ENCODE results near the gene SPANXN4.

The SPANXN4 gene

GRCh38 chrX:143025628-143026027 lies at the start of gene SPANXN4:
Gene SPANXN4 (plus strand): TSS chrX:143025928. CDS start chrX:143026015, 87 bp downstream.
- no peak for DNase-seq

DNA sequence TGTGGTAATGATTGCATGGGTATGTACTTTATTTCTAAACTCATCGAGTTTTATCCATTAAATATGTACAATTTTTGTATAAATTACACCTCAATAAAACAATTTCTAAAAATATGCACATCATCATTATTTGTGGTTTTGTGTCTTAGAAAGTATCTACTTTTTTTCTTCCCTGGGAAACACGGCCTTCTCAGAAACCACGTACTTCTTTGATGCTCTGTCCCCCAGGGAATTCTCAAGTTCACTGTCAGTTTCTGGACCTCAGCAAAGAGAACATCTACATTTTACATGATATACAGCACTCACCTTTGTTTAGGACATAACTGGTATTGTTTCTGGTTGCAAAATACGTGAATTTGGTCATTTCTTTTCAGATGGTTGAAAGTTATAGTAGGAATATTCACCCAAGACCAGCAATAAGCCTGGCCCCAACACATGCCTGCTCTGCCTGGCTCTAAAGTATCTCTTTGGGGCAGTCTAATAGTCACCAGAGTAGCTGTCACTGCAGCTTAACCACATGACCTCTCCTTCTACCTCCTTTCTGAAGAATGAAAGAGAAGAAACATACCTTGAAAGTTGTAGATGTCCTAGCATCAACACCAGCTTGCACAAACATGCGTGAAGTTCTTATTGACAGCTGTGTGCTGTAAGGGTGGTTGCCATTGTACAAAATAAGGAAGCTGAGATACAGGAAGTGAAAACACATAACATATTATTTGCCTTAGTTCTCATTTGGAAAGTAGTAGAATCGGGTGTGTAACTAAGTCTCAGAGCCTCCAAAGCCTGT lies 48.4 kb upstream of the SPANXN4 start:
- DNase-seq: no peak

GRCh38 chrX:142978130-142978684 lies 47.5 kb upstream of the SPANXN4 start:
- DNase-seq: no peak

DNA sequence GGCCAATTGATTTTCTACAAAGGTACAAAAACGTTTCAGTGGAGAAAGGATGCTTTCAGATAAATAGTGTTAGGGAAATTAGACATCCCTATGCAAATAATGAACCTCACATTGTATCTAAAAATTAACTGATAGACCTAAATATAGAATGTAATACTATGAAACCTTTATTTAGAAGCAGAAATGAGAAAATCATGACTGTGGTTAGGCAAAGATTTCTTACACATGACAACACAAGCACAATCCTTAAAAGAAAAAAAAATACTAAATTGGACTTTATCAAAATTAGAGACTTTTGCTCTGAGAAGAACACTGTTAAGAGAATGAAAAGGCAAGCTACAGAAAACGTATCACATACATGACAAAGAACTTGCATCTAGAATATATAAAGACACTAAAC lies 43.0 kb upstream of the SPANXN4 start:
- DNase-seq: no peak

DNA sequence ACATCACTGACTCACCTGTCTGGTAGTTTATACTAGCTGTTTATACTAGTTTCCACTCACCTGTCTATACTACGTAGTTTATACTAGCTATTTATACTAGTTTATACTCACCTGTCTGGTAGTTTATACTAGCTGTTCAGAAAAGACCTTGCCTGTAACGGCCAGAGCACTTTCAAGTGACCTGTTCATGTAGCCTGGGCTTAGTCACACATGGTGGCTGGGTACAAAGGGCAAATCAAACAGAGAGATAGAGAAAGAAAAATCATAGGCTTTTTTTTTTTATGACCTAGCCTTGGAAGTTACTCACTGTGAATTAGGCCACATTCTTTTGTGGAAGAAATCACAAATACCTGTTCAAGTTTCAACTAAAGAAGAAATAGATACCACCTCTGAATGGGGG lies 30.7 kb upstream of the SPANXN4 start:
- no peak for DNase-seq

DNA sequence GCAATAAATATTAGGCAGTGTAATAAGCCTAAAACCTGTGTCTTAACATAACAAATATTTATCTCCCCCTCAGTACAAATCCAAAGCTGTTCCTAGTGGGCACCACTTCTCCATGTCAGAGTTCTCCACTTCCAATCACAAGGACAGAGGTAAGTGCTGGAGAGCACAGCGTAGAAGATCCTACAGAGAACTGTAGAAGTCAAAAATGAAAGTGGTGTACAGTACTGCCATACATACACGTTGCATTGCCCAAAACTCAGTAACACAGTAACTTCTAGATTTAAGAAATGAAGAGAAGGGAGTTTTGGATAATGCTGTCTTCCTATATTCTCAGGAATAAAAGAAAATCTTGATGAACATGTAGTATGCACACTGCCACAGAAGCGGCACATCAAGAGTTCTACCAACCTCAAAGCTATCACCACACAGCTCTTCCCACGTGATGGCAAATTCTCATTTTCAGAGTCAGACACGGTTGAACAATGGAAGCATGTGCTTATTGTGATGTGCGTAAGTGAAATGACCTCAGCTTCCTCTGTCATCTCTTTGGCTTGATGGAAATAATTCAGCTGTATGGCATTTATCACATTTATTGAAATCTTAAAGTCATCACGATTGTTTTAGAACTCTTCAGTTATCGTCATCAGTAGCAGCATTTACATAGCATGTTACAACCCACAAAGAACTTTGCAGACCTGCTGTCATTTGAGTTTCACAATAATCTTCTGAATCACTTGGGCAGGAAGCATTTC lies 27.1 kb upstream of the SPANXN4 start:
- no peak for DNase-seq

- DNase-seq: no peak
These were observed 26.5 kb upstream of the SPANXN4 start for GRCh38 chrX:142999199-142999701.

GRCh38 chrX:143002206-143002605 lies 23.5 kb upstream of the SPANXN4 start:
- no peak for DNase-seq

DNA sequence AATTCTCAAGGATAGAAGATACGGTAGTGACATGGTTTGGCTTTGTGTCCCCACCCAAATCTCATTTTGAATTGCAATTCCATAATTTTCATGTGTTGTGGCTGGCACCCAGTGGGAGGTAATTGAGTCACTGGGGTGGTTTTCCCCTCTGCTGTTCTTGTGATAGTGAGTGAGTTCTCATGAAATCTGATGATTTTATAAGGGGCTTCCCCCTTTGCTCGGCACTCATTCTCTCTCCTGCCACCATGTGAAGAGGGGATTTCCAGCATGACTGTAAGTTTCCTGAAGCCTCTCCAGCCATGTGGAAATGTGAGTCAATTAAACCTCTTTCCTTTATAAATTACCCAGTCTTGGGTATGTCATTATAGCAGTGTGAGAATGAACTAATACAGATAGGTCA lies 8.5 kb upstream of the SPANXN4 start:
- DNase-seq: no peak

DNA sequence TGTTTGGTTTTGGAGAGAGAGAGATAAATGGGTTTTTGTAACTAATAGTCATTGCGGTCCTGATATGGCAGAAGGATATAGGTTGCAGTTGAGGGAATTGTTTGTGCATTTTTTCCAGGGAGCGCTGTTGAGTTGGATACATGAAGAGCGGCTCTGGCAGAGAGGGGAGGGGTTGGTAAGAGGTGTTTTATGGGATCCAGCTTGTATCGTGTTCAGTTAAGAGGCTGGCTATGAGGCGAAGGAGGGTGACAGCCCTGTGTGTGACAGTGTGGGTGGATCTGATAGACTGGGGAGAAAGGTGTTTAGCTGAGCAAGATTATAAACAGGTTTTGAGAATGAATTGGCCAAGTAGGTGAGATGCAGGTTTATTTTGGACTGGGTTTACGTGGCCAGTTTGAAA lies 1.5 kb downstream of the SPANXN4 start:
- DNase-seq: no peak

DNA sequence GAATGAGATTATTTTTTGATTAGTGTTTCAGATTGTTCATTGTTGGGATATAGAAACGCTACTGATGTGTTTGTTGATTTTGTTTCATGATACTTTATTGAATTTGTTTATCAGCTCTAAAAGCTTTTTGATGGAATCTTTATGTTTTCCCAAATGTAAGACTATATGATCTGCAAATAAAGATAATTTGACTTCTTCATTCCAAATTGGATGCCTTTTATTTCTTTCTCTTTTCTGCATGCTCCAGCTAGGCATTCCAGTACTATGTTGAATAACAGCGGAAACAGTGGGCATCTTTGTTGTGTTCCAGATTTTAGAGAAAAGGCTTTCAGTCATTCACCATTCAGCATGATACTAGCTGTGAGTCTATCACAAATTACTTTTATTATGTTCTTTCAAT lies 21.8 kb downstream of the SPANXN4 start:
- DNase-seq: no peak

DNA sequence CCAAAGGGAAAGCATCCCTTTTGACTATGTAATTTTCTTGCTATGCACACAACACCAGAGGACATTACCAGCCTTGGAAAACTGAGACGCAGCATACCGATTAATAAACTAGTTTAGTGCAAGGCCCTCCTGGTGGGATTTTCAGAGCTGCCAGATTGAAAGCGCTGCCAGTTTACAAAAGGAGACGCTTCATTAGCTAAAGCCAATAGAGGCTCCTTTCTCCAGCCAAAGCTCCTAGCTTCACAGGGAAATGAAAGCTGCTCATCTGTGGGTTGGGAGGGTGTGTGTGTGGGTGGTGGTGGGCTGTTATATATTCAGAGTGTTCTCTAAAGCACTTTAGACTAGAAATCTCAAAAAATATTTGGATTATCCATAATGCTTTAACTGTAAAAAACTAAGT lies 32.4 kb downstream of the SPANXN4 start:
- peak; percentile 83 for DNase-seq

- no peak for DNase-seq
These were observed 55.5 kb downstream of the SPANXN4 start for GRCh38 chrX:143081231-143081630.

DNA sequence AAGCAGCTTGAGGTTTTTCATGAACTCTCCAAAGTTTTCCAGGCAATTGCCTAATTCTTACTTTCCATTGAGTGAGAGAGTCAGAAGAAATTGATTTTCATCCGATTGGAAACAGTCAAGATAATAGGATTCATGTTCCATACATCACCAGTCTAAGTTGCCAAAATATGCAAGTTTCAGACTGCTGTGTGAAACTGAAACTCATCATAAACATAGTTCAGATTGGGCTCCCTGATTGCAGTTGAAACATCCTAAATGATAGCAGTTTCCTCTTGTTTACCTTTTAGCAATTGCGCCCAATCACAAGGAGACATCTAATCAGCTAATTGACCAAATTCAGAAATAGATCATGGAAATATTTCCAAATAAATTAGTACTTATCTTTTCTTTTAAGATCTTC lies 56.8 kb downstream of the SPANXN4 start:
- DNase-seq: no peak

Data from COR-L47 (cell line).